OCI-LY1 (cell line): ENCODE data around the gene MAP4.

Experiments
- H2AFZ ChIP-seq: fragments of 200-600 bp; sonication (generic), shearing (Covaris generic); 2 replicates; pipeline ENCODE4 v1.6.0; 2014; ENCODE audit warnings: antibody characterized with exemption, mild to moderate bottlenecking, low read length
- H3F3A ChIP-seq: fragments of 200-600 bp; sonication (generic), shearing (Covaris generic); 2 replicates; pipeline ENCODE4 v1.6.0; 2014; ENCODE audit warnings: mild to moderate bottlenecking, antibody characterized with exemption, low read length, moderate library complexity; ENCODE audit not compliant: insufficient read depth
- H3K27ac ChIP-seq: fragments of 200-600 bp; sonication (generic); 2 replicates; pipeline ENCODE4 v1.5.1; 2014; ENCODE audit warnings: low read length, mixed run types, mild to moderate bottlenecking, low read depth; ENCODE audit not compliant: poor library complexity, severe bottlenecking
- H3K27me3 ChIP-seq: fragments of 200-600 bp; sonication (generic); 2 replicates; pipeline ENCODE4 v1.6.0; 2014; ENCODE audit warnings: antibody characterized with exemption, mild to moderate bottlenecking, low read length, moderate library complexity; ENCODE audit not compliant: insufficient read depth
- H3K36me3 ChIP-seq: fragments of 200-600 bp; sonication (generic); 2 replicates; pipeline ENCODE4 v1.6.1; 2014; ENCODE audit warnings: mild to moderate bottlenecking, antibody characterized with exemption, low read length, moderate library complexity, mixed read lengths; ENCODE audit not compliant: insufficient read depth
- H3K4me1 ChIP-seq: fragments of 200-600 bp; sonication (generic); 2 replicates; pipeline ENCODE4 v1.5.1; 2014; ENCODE audit warnings: mild to moderate bottlenecking, low read length, moderate library complexity; ENCODE audit not compliant: insufficient read depth, severe bottlenecking
- H3K4me2 ChIP-seq: fragments of 200-600 bp; sonication (generic), shearing (Covaris generic); 2 replicates; pipeline ENCODE4 v1.6.1; 2014; ENCODE audit warnings: low read length
- H3K4me3 ChIP-seq: fragments of 200-600 bp; sonication (generic); 2 replicates; pipeline ENCODE4 v1.5.1; 2014; ENCODE audit warnings: low read length, low read depth, mild to moderate bottlenecking, mixed read lengths; ENCODE audit not compliant: poor library complexity, severe bottlenecking
- H3K79me2 ChIP-seq: fragments of 200-600 bp; shearing (Covaris generic); 2 replicates; pipeline ENCODE4 v1.6.1; 2016; ENCODE audit warnings: mixed run types, low read length, mixed read lengths; ENCODE audit not compliant: insufficient read depth
- H3K9ac ChIP-seq: fragments of 200-600 bp; sonication (generic), shearing (Covaris generic); 2 replicates; pipeline ENCODE4 v1.6.1; 2014; ENCODE audit warnings: mild to moderate bottlenecking, low read length, mixed read lengths
- H3K9me2 ChIP-seq: fragments of 200-600 bp; sonication (generic), shearing (Covaris generic); 2 replicates; pipeline ENCODE4 v1.6.1; 2014; ENCODE audit warnings: low read depth, mild to moderate bottlenecking, low read length, mixed read lengths
- H3K9me3 ChIP-seq: fragments of 200-600 bp; shearing (Covaris generic); 2 replicates; pipeline ENCODE4 v1.6.1; 2014; ENCODE audit warnings: low read length, mixed read lengths
- H4K20me1 ChIP-seq: fragments of 200-600 bp; sonication (generic), shearing (Covaris generic); 2 replicates; pipeline ENCODE4 v1.6.0; 2016; ENCODE audit warnings: mild to moderate bottlenecking, low read length; ENCODE audit not compliant: insufficient read depth
- EZH2 ChIP-seq: fragments of 200-600 bp; sonication (generic), shearing (Covaris generic); IDR thresholded peaks from 2 replicates; pipeline ENCODE4 v1.8.0; 2017; ENCODE audit warnings: borderline replicate concordance, mixed run types, mild to moderate bottlenecking, antibody characterized with exemption, low read length, moderate library complexity, mixed read lengths
- TF ChIP-seq, protein P1 (sequence below): fragments of 200-600 bp; sonication (generic), shearing (Covaris generic); IDR thresholded peaks from 2 replicates; pipeline ENCODE4 v1.5.1; 2017; ENCODE audit warnings: mild to moderate bottlenecking, antibody characterized with exemption, low read length, moderate library complexity, mixed read lengths

Gene MAP4

DNA sequence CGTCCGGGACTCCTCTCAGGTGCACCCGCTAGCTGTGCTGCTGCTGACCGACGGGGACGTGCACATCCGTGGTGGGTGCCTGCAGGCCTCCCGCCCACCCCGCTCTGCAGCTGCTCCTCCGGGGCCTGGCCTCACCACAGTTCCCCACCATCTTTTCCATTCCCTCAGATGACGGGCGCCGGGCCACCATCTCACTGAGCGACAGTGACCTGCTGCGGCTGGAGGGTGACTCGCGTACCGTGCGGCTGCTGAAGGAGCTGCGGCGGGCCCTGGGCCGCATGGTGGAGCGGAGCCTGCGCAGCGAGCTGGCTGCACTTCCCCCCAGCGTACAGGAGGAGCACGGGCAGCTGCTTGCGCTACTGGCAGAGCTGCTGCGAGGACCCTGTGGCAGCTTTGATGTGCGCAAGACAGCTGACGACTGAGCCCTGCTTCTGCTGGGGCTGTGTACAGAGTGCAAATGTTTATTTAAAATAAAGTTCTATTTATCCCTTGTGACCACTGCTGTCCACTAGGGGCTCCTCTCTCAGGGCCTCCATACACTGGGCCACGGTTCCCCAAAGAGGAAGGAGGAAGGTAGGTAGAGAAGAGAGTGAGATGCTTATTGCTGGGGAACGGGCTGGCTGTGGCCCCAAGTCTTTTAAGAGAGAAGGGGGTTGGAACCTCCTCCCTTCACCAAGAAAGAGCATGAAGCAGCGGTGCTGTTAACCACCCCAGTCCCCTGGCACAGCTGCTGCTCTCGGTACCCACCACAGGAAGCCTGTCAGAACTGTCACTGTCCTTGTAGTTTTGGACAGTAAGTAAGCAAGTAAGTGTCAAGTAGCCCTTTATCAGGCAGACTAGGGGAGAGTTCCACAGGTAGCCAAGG is 166.3 kb downstream of the MAP4 start:
- Histone ChIP-seq H3K27ac (no peak overlapping the region), H3K27me3 (no peaks in the 10 kb centered on the region), H3K4me3 (no peak overlapping the region), H3K36me3 (peaks cover 73% of the 10 kb centered on the region), H3K4me1 (no peaks in the 10 kb centered on the region), H4K20me1 (no peaks in the 10 kb centered on the region), H3K9me3 (no peaks in the 10 kb centered on the region), H3K4me2 (no peak overlapping the region), H2AFZ (no peak overlapping the region), H3K79me2 (no peaks in the 10 kb centered on the region), H3K9me2 (no peaks in the 10 kb centered on the region), H3K9ac (no peak overlapping the region), H3F3A (no peaks in the 10 kb centered on the region)
- TF ChIP-seq, protein P1, sequence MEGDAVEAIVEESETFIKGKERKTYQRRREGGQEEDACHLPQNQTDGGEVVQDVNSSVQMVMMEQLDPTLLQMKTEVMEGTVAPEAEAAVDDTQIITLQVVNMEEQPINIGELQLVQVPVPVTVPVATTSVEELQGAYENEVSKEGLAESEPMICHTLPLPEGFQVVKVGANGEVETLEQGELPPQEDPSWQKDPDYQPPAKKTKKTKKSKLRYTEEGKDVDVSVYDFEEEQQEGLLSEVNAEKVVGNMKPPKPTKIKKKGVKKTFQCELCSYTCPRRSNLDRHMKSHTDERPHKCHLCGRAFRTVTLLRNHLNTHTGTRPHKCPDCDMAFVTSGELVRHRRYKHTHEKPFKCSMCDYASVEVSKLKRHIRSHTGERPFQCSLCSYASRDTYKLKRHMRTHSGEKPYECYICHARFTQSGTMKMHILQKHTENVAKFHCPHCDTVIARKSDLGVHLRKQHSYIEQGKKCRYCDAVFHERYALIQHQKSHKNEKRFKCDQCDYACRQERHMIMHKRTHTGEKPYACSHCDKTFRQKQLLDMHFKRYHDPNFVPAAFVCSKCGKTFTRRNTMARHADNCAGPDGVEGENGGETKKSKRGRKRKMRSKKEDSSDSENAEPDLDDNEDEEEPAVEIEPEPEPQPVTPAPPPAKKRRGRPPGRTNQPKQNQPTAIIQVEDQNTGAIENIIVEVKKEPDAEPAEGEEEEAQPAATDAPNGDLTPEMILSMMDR, result peak; percentile 30; the same call in 1 of the 2 replicates
- no peak for TF ChIP-seq EZH2

DNA sequence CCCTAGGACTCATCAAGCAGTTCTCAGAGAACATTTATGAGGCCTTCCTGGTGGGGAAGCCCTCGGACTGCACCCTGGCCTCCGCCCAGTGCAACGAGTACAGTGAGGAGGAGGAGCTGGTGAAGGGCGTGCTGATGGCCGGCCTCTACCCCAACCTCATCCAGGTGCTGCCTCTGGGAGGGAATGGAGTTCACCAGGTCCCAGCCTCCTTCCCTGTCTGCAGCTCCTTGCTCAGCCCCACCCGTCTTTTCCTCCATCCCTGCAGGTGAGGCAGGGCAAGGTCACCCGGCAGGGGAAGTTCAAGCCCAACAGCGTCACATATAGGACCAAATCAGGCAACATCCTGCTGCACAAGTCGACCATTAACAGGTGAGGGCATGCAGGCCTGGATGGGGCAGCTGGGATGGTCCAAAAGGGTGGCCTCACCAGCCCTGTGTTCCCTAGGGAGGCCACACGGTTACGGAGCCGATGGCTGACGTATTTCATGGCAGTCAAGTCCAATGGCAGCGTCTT is 167.0 kb downstream of the MAP4 start:
- Histone ChIP-seq H3K4me1 (no peaks in the 10 kb centered on the region), H3K4me2 (no peak overlapping the region), H4K20me1 (no peaks in the 10 kb centered on the region), H3F3A (no peaks in the 10 kb centered on the region), H3K4me3 (no peak overlapping the region), H3K9me2 (no peaks in the 10 kb centered on the region), H3K9ac (no peak overlapping the region), H2AFZ (no peak overlapping the region), H3K36me3 (peaks cover 80% of the 10 kb centered on the region), H3K79me2 (no peaks in the 10 kb centered on the region), H3K27me3 (no peaks in the 10 kb centered on the region), H3K9me3 (no peaks in the 10 kb centered on the region), H3K27ac (no peak overlapping the region)
- no peak for TF ChIP-seq EZH2
- TF ChIP-seq, protein P1, result no peak

DNA sequence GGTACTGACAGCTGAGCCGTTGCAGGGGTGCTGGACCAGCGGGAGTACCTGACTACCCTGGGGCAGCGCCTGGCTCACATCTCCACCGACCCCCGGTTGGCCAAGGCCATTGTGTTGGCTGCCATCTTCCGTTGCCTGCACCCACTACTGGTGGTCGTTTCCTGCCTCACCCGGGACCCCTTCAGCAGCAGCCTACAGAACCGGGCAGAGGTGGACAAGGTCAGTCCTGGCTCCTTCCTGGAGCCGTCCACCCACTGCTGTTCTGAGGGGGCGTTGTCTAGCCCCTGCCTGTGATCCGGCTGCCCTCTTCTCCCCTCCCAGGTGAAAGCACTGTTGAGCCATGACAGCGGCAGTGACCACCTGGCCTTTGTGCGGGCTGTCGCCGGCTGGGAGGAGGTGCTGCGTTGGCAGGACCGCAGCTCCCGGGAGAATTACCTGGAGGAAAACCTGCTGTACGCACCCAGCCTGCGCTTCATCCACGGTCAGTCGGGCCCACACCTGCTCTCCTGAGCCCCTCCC is 167.6 kb downstream of the MAP4 start:
- Histone ChIP-seq H3K9me2 (no peaks in the 10 kb centered on the region), H3K9me3 (no peaks in the 10 kb centered on the region), H2AFZ (no peak overlapping the region), H3K36me3 (peaks cover 86% of the 10 kb centered on the region), H3K4me2 (no peak overlapping the region), H3K4me1 (no peaks in the 10 kb centered on the region), H3K9ac (no peak overlapping the region), H3K79me2 (no peaks in the 10 kb centered on the region), H3K4me3 (no peak overlapping the region), H4K20me1 (no peaks in the 10 kb centered on the region), H3K27ac (no peak overlapping the region), H3K27me3 (no peaks in the 10 kb centered on the region), H3F3A (no peaks in the 10 kb centered on the region)
- no peak for TF ChIP-seq EZH2
- TF ChIP-seq, protein P1, result no peak
